PC-9 (cell line): ENCODE measurements around the gene PTGES2. TPM values are rescaled to one million over a fixed set of nuclear protein-coding genes. Genes with fewer than 3 reads are reported as not detected.

ENCODE experiments used
- BruUV-seq: library from RNA; stranded (reverse); fragments of 400-500 nt; replicated peaks from 2 replicates; lab custom pipeline; 2021; lab: Mats Ljungman, UMichigan
- CTCF ChIA-PET: fragments of 300-600 bp; sonication (Branson Sonifier 250); formaldehyde crosslinking; loops from one replicate; lab custom pipeline; 2022; ENCODE audit warnings: antibody characterized with exemption; lab: Charles Lee
- POLR2A ChIA-PET: fragments of 300-600 bp; sonication (Branson Sonifier 250); formaldehyde crosslinking; loops from one replicate; lab custom pipeline; 2022; ENCODE audit warnings: antibody characterized with exemption; ENCODE audit not compliant: unreplicated experiment; lab: Charles Lee
- DNase-seq, 2 experiments: peaks; one replicate each; pipeline versions ENCODE4 v3.0.0 to v3.0.0-alpha.2; 2015 to 2022; ENCODE audit warnings: mixed read lengths in 1 of 2
- H2AFZ ChIP-seq: fragments of 200-600 bp; sonication (generic); 2 replicates; pipeline ENCODE4 v1.8.1; 2017; ENCODE audit warnings: antibody characterized with exemption
- H3F3A ChIP-seq: fragments of 200-600 bp; sonication (generic); 2 replicates; pipeline ENCODE4 v1.8.1; 2017; ENCODE audit warnings: antibody characterized with exemption, mild to moderate bottlenecking, low read depth; ENCODE audit not compliant: insufficient read depth
- H3K27ac ChIP-seq: fragments of 200-600 bp; sonication (generic); 2 replicates; pipeline ENCODE4 v1.6.1; 2016; ENCODE audit warnings: mixed run types
- H3K27me3 ChIP-seq: fragments of 200-600 bp; sonication (generic); 2 replicates; pipeline ENCODE4 v1.6.1; 2016; ENCODE audit warnings: low read depth, mixed run types; ENCODE audit not compliant: insufficient read depth
- H3K36me3 ChIP-seq: fragments of 200-600 bp; sonication (generic); 2 replicates; pipeline ENCODE4 v1.6.1; 2016; ENCODE audit warnings: low read depth, mixed run types
- H3K4me1 ChIP-seq: fragments of 200-600 bp; sonication (generic); replicated peaks from 2 replicates; pipeline ENCODE4 v1.6.1; 2016; ENCODE audit warnings: mixed run types; ENCODE audit not compliant: insufficient read depth
- H3K4me2 ChIP-seq: fragments of 200-600 bp; sonication (generic); 2 replicates; pipeline ENCODE4 v1.6.1; 2017; ENCODE audit warnings: mixed run types
- H3K4me3 ChIP-seq: fragments of 200-600 bp; sonication (generic); 2 replicates; pipeline ENCODE4 v1.6.1; 2016; ENCODE audit warnings: mixed run types
- H3K79me2 ChIP-seq: fragments of 200-600 bp; sonication (generic); 2 replicates; pipeline ENCODE4 v1.6.1; 2017; ENCODE audit warnings: low read depth, mixed run types
- H3K9me2 ChIP-seq: fragments of 200-600 bp; sonication (generic); 2 replicates; pipeline ENCODE4 v1.8.1; 2017; ENCODE audit warnings: mild to moderate bottlenecking; ENCODE audit not compliant: insufficient read depth
- H3K9me3 ChIP-seq: fragments of 200-600 bp; sonication (generic); 2 replicates; pipeline ENCODE4 v1.8.1; 2016; ENCODE audit warnings: low read depth; ENCODE audit not compliant: insufficient read depth
- H4K20me1 ChIP-seq: fragments of 200-600 bp; sonication (generic); 2 replicates; pipeline ENCODE4 v1.8.1; 2017; ENCODE audit not compliant: insufficient read depth
- CTCF ChIP-seq: fragments of 200-600 bp; sonication (generic); conservative IDR thresholded peaks from 2 replicates; pipeline ENCODE4 v1.6.1; 2017; ENCODE audit warnings: mixed run types, antibody characterized with exemption, mild to moderate bottlenecking, moderate library complexity
- EZH2 ChIP-seq: fragments of 200-600 bp; sonication (generic); IDR thresholded peaks from 2 replicates; pipeline ENCODE4 v1.8.0; 2017; ENCODE audit warnings: antibody characterized with exemption, low read depth
- intact Hi-C: fragments of 100-400 bp; cut with micrococcal nuclease; formaldehyde crosslinking; loops from one replicate; pipeline ENCODE4 v1.10.0; 2022; ENCODE audit not compliant: unreplicated experiment
- total RNA-seq: library from RNA; stranded (reverse); gene quantifications from 2 replicates; pipeline ENCODE4 v1.2.3, GENCODE V29; 2021

The PTGES2 gene
- total RNA-seq, 1 experiment from 2014 or later: 95.2 TPM

- H3F3A ChIP-seq: peaks cover 46% of the 10 kb centered on the region
- BruUV-seq: no TSS peak
- peaks cover 9% of the 10 kb centered on the region; the same call in 1 of the 2 replicates for H4K20me1 ChIP-seq
- intact Hi-C loops: loop anchor here (5.0 kb wide), 1 partner anchor 45 kb away; no protein-coding TSS in a partner anchor
- H3K27me3 ChIP-seq: no peaks in the 10 kb centered on the region
- no peak overlapping the region for H2AFZ ChIP-seq
- ChIA-PET POLR2A (no interaction called here), CTCF (interaction anchor here (0.5 kb wide), 1 partner anchor 399 kb away, joined by 3 read pairs; no protein-coding TSS in a partner anchor)
- H3K9me2 ChIP-seq: no peaks in the 10 kb centered on the region
- no peak overlapping the region for H3K27ac ChIP-seq
- no peak overlapping the region for H3K4me2 ChIP-seq
- H3K36me3 ChIP-seq: no peaks in the 10 kb centered on the region
- H3K79me2 ChIP-seq: peaks cover 58% of the 10 kb centered on the region
- DNase-seq: no peak
- H3K4me1 ChIP-seq: peaks cover 41% of the 10 kb centered on the region
- TF ChIP-seq CTCF (no peak), EZH2 (no peak)
- no peak overlapping the region for H3K4me3 ChIP-seq
- H3K9me3 ChIP-seq: no peaks in the 10 kb centered on the region
Observed at GRCh38 chr9:128096616-128097536, 30.7 kb downstream of the PTGES2 start.

- Histone ChIP-seq H3K36me3 (no peaks in the 10 kb centered on the region), H3K9me3 (no peaks in the 10 kb centered on the region), H4K20me1 (peaks cover 8% of the 10 kb centered on the region; the same call in 1 of the 2 replicates), H3K4me2 (peak overlapping the region; percentile 52), H3K4me1 (peaks cover 38% of the 10 kb centered on the region), H3K4me3 (no peak overlapping the region), H3K79me2 (peaks cover 50% of the 10 kb centered on the region), H3K27me3 (no peaks in the 10 kb centered on the region), H3F3A (peaks cover 46% of the 10 kb centered on the region), H3K9me2 (no peaks in the 10 kb centered on the region), H3K27ac (peak overlapping the region; percentile 81), H2AFZ (no peak overlapping the region)
- TF ChIP-seq EZH2: no peak
- TF ChIP-seq CTCF: no peak
- BruUV-seq: no TSS peak
- ChIA-PET CTCF (interaction anchor here (0.6 to 1.2 kb wide), 2 partner anchors 28 to 1748 kb away, joined by 3 read pairs; partner anchors contain the start of gene NAIF1), POLR2A (interaction anchor here (0.5 to 1.3 kb wide), 3 partner anchors 23 to 533 kb away, joined by 3 to 6 read pairs (median 5); no protein-coding TSS in a partner anchor)
- intact Hi-C loops: loop anchor here (1.0 to 5.0 kb wide), 2 partner anchors 16 to 43 kb away; no protein-coding TSS in a partner anchor
- no peak for DNase-seq
Observed at GRCh38 chr9:128094950-128095544, 32.5 kb downstream of the PTGES2 start.
